ENCODE results near the gene KAZN. TPM values are rescaled to one million over a fixed set of nuclear protein-coding genes. Genes with fewer than 3 reads are reported as not detected.

The KAZN gene
- polyA plus RNA-seq, 1 donor from 2014 or later = 20.6 TPM

DNA sequence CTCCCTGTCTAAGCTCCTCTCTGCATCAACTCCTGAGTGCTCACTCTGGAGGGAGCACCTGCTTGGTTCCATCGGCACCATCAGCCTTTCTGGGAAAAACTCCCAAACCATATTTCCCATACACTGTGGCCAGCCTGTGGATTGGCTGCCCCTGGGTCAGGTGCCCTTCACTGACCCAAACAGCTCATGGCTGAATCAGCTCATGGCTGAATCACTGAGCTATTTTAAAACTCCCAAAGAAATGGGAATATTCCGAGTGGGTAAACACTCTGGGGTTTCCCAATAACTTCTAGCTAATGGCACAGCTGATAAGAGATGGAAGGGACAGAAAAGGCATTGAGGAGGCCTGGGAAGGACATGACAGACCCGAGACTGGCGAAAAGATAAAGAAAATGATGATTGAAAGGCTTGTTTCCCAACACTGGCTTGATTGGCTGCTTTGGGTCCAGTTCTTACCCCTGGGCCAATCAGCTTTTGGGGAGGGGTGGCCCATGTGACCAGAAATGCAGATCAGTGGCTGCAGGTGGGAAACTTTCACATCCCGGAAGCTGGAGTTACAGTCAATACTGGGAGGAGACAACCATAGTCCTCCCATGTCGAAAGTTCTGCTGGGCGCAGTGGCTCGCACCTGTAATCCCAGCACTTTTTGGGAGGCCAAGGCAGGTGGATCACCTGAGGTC is 37.3 kb upstream of the KAZN start:
- Histone ChIP-seq H3K36me3 (ENCODE audit: insufficient read depth, low read length) (no peaks in the 10 kb centered on the region), H3F3A (ENCODE audit: insufficient read depth, low read length, poor library complexity, severe bottlenecking) (no peaks in the 10 kb centered on the region), H4K20me1 (ENCODE audit: insufficient read depth) (no peaks in the 10 kb centered on the region), H3K27ac (ENCODE audit: low read length) (no peak overlapping the region), H3K27me3 (ENCODE audit: insufficient read depth, low read depth, low read length) (no peaks in the 10 kb centered on the region), H2AFZ (ENCODE audit: low read depth, low read length) (no peak overlapping the region), H3K9me3 (ENCODE audit: low read length) (peaks cover 4% of the 10 kb centered on the region), H3K4me2 (ENCODE audit: low read length) (no peak overlapping the region), H3K9ac (ENCODE audit: low read length) (no peak overlapping the region), H3K79me2 (replicated peaks; ENCODE audit: insufficient read depth, low read length) (no peaks in the 10 kb centered on the region), H3K4me3 (ENCODE audit: low read length) (no peak overlapping the region), H3K9me2 (ENCODE audit: insufficient read depth, low read length) (no peaks in the 10 kb centered on the region)
- TF ChIP-seq SMC3 (conservative IDR thresholded peaks at IDR 0.05; ENCODE audit: poor library complexity) (no peak), MXI1 (conservative IDR thresholded peaks at IDR 0.05; ENCODE audit: poor library complexity, severe bottlenecking) (no peak), POLR2AphosphoS5 (IDR thresholded peaks at IDR 0.05) (no peak), RAD21 (conservative IDR thresholded peaks at IDR 0.05) (no peak), EP300 (conservative IDR thresholded peaks at IDR 0.05; ENCODE audit: poor library complexity, severe bottlenecking) (no peak), EZH2 (IDR thresholded peaks at IDR 0.05; ENCODE audit: borderline replicate concordance, insufficient read depth, low read length, poor library complexity, severe bottlenecking) (no peak)
- TF ChIP-seq, protein P1, sequence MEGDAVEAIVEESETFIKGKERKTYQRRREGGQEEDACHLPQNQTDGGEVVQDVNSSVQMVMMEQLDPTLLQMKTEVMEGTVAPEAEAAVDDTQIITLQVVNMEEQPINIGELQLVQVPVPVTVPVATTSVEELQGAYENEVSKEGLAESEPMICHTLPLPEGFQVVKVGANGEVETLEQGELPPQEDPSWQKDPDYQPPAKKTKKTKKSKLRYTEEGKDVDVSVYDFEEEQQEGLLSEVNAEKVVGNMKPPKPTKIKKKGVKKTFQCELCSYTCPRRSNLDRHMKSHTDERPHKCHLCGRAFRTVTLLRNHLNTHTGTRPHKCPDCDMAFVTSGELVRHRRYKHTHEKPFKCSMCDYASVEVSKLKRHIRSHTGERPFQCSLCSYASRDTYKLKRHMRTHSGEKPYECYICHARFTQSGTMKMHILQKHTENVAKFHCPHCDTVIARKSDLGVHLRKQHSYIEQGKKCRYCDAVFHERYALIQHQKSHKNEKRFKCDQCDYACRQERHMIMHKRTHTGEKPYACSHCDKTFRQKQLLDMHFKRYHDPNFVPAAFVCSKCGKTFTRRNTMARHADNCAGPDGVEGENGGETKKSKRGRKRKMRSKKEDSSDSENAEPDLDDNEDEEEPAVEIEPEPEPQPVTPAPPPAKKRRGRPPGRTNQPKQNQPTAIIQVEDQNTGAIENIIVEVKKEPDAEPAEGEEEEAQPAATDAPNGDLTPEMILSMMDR (IDR thresholded peaks at IDR 0.05; ENCODE audit: poor library complexity, severe bottlenecking) = no peak

DNA sequence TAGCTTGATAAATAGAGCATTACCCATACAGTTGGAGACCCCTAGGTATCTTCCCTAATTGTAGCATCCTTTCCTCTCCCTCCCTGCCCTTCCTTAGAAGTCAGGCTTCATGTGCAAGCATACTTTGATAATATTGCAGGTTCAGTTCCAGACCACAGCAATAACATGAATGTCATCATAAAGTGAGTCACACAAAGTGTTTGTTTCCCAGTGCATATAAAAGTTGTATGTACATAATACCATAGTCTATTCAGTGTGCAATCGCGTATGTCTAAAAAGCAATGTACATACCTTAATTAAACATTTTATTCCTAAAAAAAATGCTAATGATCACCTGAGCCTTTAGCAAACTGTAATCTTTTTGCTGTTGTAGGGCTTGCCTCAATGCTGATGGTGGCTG is 33.4 kb upstream of the KAZN start:
- Histone ChIP-seq H3K4me2 (ENCODE audit: low read length) (no peak overlapping the region), H3K27ac (ENCODE audit: low read length) (no peak overlapping the region), H3K36me3 (ENCODE audit: insufficient read depth, low read length) (no peaks in the 10 kb centered on the region), H3K9ac (ENCODE audit: low read length) (no peak overlapping the region), H3K27me3 (ENCODE audit: insufficient read depth, low read depth, low read length) (no peaks in the 10 kb centered on the region), H2AFZ (ENCODE audit: low read depth, low read length) (no peak overlapping the region), H3K9me3 (ENCODE audit: low read length) (peaks cover 4% of the 10 kb centered on the region), H3K4me3 (ENCODE audit: low read length) (no peak overlapping the region), H3K79me2 (replicated peaks; ENCODE audit: insufficient read depth, low read length) (no peaks in the 10 kb centered on the region), H4K20me1 (ENCODE audit: insufficient read depth) (no peaks in the 10 kb centered on the region), H3F3A (ENCODE audit: insufficient read depth, low read length, poor library complexity, severe bottlenecking) (no peaks in the 10 kb centered on the region), H3K9me2 (ENCODE audit: insufficient read depth, low read length) (no peaks in the 10 kb centered on the region)
- TF ChIP-seq EP300 (conservative IDR thresholded peaks at IDR 0.05; ENCODE audit: poor library complexity, severe bottlenecking) (no peak), MXI1 (conservative IDR thresholded peaks at IDR 0.05; ENCODE audit: poor library complexity, severe bottlenecking) (no peak), POLR2AphosphoS5 (IDR thresholded peaks at IDR 0.05) (no peak), TAF1 (IDR thresholded peaks at IDR 0.05; ENCODE audit: low read depth) (no peak), SMC3 (conservative IDR thresholded peaks at IDR 0.05; ENCODE audit: poor library complexity) (no peak), RAD21 (conservative IDR thresholded peaks at IDR 0.05) (no peak), EZH2 (IDR thresholded peaks at IDR 0.05; ENCODE audit: borderline replicate concordance, insufficient read depth, low read length, poor library complexity, severe bottlenecking) (no peak)
- TF ChIP-seq, protein P2, sequence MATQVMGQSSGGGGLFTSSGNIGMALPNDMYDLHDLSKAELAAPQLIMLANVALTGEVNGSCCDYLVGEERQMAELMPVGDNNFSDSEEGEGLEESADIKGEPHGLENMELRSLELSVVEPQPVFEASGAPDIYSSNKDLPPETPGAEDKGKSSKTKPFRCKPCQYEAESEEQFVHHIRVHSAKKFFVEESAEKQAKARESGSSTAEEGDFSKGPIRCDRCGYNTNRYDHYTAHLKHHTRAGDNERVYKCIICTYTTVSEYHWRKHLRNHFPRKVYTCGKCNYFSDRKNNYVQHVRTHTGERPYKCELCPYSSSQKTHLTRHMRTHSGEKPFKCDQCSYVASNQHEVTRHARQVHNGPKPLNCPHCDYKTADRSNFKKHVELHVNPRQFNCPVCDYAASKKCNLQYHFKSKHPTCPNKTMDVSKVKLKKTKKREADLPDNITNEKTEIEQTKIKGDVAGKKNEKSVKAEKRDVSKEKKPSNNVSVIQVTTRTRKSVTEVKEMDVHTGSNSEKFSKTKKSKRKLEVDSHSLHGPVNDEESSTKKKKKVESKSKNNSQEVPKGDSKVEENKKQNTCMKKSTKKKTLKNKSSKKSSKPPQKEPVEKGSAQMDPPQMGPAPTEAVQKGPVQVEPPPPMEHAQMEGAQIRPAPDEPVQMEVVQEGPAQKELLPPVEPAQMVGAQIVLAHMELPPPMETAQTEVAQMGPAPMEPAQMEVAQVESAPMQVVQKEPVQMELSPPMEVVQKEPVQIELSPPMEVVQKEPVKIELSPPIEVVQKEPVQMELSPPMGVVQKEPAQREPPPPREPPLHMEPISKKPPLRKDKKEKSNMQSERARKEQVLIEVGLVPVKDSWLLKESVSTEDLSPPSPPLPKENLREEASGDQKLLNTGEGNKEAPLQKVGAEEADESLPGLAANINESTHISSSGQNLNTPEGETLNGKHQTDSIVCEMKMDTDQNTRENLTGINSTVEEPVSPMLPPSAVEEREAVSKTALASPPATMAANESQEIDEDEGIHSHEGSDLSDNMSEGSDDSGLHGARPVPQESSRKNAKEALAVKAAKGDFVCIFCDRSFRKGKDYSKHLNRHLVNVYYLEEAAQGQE (IDR thresholded peaks at IDR 0.05; ENCODE audit: borderline replicate concordance) = no peak
